ENCODE data around the gene PLA1A. TPM values are rescaled to one million over a fixed set of nuclear protein-coding genes. Genes with fewer than 3 reads are reported as not detected.

The PLA1A gene
- total and polyA plus RNA-seq, 2 donors (not counting 3 experiments of a cell fraction or from before 2014, with no cell fraction given): 0.07 TPM; not detected in 1

DNA sequence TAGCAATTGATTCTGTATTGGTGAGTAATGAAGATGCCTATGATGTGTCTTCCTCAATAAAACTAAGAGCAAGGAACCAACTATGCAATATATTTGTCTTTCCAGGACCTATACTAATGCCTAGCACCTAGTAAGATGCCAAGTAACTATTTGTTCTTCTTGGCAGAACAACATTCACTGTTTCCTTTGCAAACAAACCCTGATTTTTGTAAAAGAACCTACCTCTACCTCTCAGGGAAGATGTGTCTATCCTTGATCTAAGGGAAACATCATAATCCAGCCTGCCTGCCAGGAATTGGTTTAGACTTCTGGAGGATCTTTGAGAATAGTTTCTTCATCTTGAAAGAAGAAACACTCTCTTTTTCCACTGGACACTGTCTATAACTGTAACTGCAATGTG is 22.2 kb upstream of the PLA1A start:
- Histone ChIP-seq H3K4me1 (ENCODE audit: control insufficient read depth, extremely low read depth, insufficient read depth, low read length) (peaks cover 9% of the 10 kb centered on the region), H3K27me3 (ENCODE audit: control insufficient read depth in 2 of 2, insufficient read depth in 2 of 2, low read length in 2 of 2) (no peaks in the 10 kb centered on the region), H3K9ac (replicated peaks; ENCODE audit: extremely low read depth, insufficient read depth, low read length) (no peak overlapping the region), H3K9me3 (replicated peaks; ENCODE audit: control insufficient read depth, insufficient read depth, low read length) (no peaks in the 10 kb centered on the region), H3K27ac (ENCODE audit: insufficient read depth, low read depth, low read length) (no peak overlapping the region), H3K4me2 (ENCODE audit: insufficient read depth, low read length) (no peak overlapping the region), H3K36me3 (ENCODE audit: control insufficient read depth in 2 of 2, extremely low read depth in 1 of 2, insufficient read depth in 2 of 2, low read length in 2 of 2) (no peaks in the 10 kb centered on the region), H3K79me2 (ENCODE audit: control insufficient read depth, insufficient read depth, low read length) (no peaks in the 10 kb centered on the region), H2AFZ (ENCODE audit: low read depth, low read length) (no peak overlapping the region), H4K20me1 (replicated peaks; ENCODE audit: control insufficient read depth, extremely low read depth, insufficient read depth, low read length) (no peaks in the 10 kb centered on the region), H3K4me3 (replicated peaks in 1 of 3; ENCODE audit: insufficient read depth in 1 of 3, low read depth in 1 of 3, low read length in 3 of 3) (no peak overlapping the region), H3K9me1 (replicated peaks; ENCODE audit: control insufficient read depth, extremely low read depth, insufficient read depth, low read length) (no peaks in the 10 kb centered on the region)
- ChIA-PET POLR2A (no interaction called here), CTCF (no interaction called here)
- DNase-seq (ENCODE audit: low read depth, low spot score): no peak
- dilution Hi-C loops (cut with MboI; ENCODE audit: extremely low pct_ligation_motif_present, low sequenced_read_pairs): no loop called here
- intact Hi-C loops (cut with micrococcal nuclease): no loop called here
- FAIRE-seq: no peak
- TF ChIP-seq GATA2 (IDR thresholded peaks at IDR 0.05; ENCODE audit: insufficient read depth, insufficient read length, low read depth, low read length): no peak
- TF ChIP-seq, protein P1, sequence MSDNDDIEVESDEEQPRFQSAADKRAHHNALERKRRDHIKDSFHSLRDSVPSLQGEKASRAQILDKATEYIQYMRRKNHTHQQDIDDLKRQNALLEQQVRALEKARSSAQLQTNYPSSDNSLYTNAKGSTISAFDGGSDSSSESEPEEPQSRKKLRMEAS (IDR thresholded peaks at IDR 0.05; ENCODE audit: insufficient read depth, insufficient read length): no peak
- TF ChIP-seq POLR2AphosphoS5 (IDR thresholded peaks at IDR 0.05; ENCODE audit: insufficient read depth, low read depth, low read length): no peak
- no peak for TF ChIP-seq MYC (IDR thresholded peaks at IDR 0.05; ENCODE audit: low read depth, low read length)
- TF ChIP-seq EZH2 (IDR thresholded peaks at IDR 0.05; ENCODE audit: borderline replicate concordance, low read depth, low read length, severe bottlenecking): no peak
- TF ChIP-seq POLR2A (IDR thresholded peaks at IDR 0.05; ENCODE audit: low read depth, low read length): no peak
- TF ChIP-seq, protein P2, sequence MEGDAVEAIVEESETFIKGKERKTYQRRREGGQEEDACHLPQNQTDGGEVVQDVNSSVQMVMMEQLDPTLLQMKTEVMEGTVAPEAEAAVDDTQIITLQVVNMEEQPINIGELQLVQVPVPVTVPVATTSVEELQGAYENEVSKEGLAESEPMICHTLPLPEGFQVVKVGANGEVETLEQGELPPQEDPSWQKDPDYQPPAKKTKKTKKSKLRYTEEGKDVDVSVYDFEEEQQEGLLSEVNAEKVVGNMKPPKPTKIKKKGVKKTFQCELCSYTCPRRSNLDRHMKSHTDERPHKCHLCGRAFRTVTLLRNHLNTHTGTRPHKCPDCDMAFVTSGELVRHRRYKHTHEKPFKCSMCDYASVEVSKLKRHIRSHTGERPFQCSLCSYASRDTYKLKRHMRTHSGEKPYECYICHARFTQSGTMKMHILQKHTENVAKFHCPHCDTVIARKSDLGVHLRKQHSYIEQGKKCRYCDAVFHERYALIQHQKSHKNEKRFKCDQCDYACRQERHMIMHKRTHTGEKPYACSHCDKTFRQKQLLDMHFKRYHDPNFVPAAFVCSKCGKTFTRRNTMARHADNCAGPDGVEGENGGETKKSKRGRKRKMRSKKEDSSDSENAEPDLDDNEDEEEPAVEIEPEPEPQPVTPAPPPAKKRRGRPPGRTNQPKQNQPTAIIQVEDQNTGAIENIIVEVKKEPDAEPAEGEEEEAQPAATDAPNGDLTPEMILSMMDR (IDR thresholded peaks at IDR 0.05; ENCODE audit: extremely low read depth in 1 of 2, insufficient read depth in 1 of 2, low read depth in 1 of 2, low read length in 2 of 2): no peak
- TF ChIP-seq FOS (IDR thresholded peaks at IDR 0.05; ENCODE audit: borderline replicate concordance, insufficient read depth, low read length): no peak
- no peak for TF ChIP-seq JUN (IDR thresholded peaks at IDR 0.05; ENCODE audit: borderline replicate concordance, insufficient read depth, insufficient read length, low read depth)
- BruUV-seq (replicated peaks): no TSS peak

Data from endothelial cell of umbilical vein (primary cell).